ENCODE measurements around the gene DNAJC4.

DNAJC4 gene

GRCh38 chr11:64283092-64283491 lies 52.7 kb downstream of the DNAJC4 start:
- no peak for DNase-seq
